ENCODE results near the gene RAD51D. TPM values are rescaled to one million over a fixed set of nuclear protein-coding genes. Genes with fewer than 3 reads are reported as not detected.
A peak's percentile ranks its signal among the peaks of the same experiment; 100 is the strongest.

The RAD51D gene
- total RNA-seq, 1 donor from 2014 or later = 11.1 TPM

GRCh38 chr17:35141681-35142466, 22.2 kb upstream of the RAD51D start, which contains the start of gene NLE1:
Gene NLE1, minus strand, starts transcription at chr17:35142303. Its CDS starts 28 bp downstream, at chr17:35142275.
- H3K27ac Mint-ChIP-seq (ENCODE audit: unreplicated experiment) = no peak within 1 kb of the TSS

GRCh38 chr17:35138218-35138617, 18.6 kb upstream of the RAD51D start:
- DNase-seq (ENCODE audit: low spot score) = no peak
- Mint-ChIP-seq H3K4me1 (ENCODE audit: low read depth) (peaks cover 11% of the 10 kb centered on the region), H3K27me3 (ENCODE audit: low read depth) (no peaks in the 10 kb centered on the region), H3K9me3 (ENCODE audit: low read depth) (no peaks in the 10 kb centered on the region), H3K36me3 (ENCODE audit: low read depth) (peaks cover 27% of the 10 kb centered on the region), H3K4me3 (ENCODE audit: unreplicated experiment) (no peak overlapping the region), H3K27ac (ENCODE audit: unreplicated experiment) (no peak overlapping the region)
- TF ChIP-seq, protein P1, sequence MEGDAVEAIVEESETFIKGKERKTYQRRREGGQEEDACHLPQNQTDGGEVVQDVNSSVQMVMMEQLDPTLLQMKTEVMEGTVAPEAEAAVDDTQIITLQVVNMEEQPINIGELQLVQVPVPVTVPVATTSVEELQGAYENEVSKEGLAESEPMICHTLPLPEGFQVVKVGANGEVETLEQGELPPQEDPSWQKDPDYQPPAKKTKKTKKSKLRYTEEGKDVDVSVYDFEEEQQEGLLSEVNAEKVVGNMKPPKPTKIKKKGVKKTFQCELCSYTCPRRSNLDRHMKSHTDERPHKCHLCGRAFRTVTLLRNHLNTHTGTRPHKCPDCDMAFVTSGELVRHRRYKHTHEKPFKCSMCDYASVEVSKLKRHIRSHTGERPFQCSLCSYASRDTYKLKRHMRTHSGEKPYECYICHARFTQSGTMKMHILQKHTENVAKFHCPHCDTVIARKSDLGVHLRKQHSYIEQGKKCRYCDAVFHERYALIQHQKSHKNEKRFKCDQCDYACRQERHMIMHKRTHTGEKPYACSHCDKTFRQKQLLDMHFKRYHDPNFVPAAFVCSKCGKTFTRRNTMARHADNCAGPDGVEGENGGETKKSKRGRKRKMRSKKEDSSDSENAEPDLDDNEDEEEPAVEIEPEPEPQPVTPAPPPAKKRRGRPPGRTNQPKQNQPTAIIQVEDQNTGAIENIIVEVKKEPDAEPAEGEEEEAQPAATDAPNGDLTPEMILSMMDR (IDR thresholded peaks at IDR 0.05) = no peak

More at GRCh38 chr17:35141681-35142466, 22.2 kb upstream of the RAD51D start, which contains the start of gene NLE1:
- peak within 1 kb of the TSS; percentile 78 for H3K4me3 Mint-ChIP-seq (ENCODE audit: unreplicated experiment)
- H3K9me3 Mint-ChIP-seq (ENCODE audit: low read depth) = no peaks in the 10 kb centered on the region
- peaks cover 11% of the 10 kb centered on the region for H3K4me1 Mint-ChIP-seq (ENCODE audit: low read depth)
- TF ChIP-seq, protein P1 (IDR thresholded peaks at IDR 0.05) = peak; percentile 91
- peaks cover 5% of the 10 kb centered on the region for H3K36me3 Mint-ChIP-seq (ENCODE audit: low read depth)
- DNase-seq (ENCODE audit: low spot score) = no peak
- peaks cover under 1% of the 10 kb centered on the region for H3K27me3 Mint-ChIP-seq (ENCODE audit: low read depth)

DNA sequence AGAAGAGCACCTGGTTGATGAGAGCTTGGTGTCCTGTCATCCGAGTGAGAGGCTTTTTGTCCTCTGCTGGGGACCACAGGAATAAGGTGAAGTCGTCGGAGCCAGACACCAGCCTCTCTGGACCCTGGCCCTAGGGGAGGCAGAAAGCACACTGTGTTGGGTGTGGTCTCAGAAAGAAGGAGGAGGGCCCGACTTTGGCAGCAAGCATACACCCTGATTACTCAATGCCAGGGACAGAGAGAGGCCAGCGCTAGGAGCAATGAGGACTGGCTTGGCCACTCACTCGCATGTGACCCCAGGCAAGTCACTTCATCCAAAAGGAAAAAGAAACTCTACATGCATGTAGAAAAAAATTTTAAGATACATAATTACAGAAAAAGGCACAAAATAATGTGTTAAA, 15.7 kb upstream of the RAD51D start:
- DNase-seq (ENCODE audit: low spot score) = no peak
- Mint-ChIP-seq H3K9me3 (ENCODE audit: low read depth) (no peaks in the 10 kb centered on the region), H3K4me1 (ENCODE audit: low read depth) (no peaks in the 10 kb centered on the region), H3K27ac (ENCODE audit: unreplicated experiment) (no peak overlapping the region), H3K4me3 (ENCODE audit: unreplicated experiment) (no peak overlapping the region), H3K36me3 (ENCODE audit: low read depth) (peaks cover 32% of the 10 kb centered on the region), H3K27me3 (ENCODE audit: low read depth) (no peaks in the 10 kb centered on the region)
- TF ChIP-seq, protein P1 (IDR thresholded peaks at IDR 0.05) = no peak

DNA sequence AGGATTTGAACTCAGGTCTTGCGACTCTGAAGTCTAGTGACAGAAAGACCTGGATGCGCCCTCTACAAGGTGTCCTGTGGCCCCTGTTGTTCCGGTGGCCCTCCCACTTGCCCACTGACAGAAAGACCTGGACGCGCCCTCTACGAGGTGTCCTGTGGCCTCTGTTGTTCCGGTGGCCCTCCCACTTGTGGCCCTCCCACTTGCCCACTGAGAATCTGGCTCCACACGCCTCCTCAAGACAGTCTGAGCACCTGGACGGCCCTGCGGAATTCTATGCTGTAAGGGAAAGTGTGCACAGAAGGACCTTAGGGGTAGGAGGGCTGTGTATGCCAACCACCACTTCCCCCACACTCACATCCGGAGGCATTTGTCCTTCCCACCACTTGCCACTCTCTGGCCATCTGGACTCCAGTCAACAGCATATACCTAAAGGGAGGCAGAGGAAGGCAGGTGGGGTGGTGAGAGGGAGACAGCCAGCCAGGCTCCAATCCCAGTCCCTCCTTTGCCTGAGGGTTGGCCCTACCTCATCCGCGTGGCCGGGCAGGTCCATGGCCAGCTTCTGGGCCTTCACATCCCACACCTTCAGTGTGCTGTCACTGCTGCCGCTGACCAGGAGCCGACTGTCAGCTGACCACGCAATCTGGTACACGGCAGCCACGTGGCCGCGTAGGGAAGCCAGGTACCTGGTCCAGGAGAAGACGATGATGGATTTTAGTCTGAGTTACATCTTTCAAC, 13.3 kb upstream of the RAD51D start:
- Mint-ChIP-seq H3K36me3 (ENCODE audit: low read depth) (peaks cover 29% of the 10 kb centered on the region), H3K27ac (ENCODE audit: unreplicated experiment) (no peak overlapping the region), H3K4me3 (ENCODE audit: unreplicated experiment) (no peak overlapping the region), H3K9me3 (ENCODE audit: low read depth) (no peaks in the 10 kb centered on the region), H3K4me1 (ENCODE audit: low read depth) (peaks cover 5% of the 10 kb centered on the region), H3K27me3 (ENCODE audit: low read depth) (no peaks in the 10 kb centered on the region)
- no peak for DNase-seq (ENCODE audit: low spot score)
- TF ChIP-seq, protein P1 (IDR thresholded peaks at IDR 0.05) = no peak

DNA sequence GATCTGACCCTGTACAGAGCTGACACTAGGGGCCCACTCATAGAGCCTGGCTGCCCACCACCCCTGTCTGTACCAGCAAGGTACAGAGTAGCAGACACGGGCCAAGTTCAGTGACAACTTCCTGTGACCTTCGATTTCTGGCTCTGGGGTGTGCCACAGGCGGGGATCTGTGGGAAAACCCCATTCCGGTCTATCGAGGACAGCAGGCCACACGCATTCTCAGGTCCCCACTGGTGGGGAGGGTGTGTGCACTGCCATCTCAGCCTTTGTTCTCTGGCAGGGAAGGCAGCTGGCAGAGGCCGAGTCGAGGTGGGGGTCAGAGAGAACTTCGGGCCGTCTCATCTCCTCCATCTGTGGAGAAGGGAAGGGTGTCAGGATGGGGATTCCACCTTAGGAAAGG, 12.4 kb upstream of the RAD51D start:
- no peak overlapping the region for H3K27ac Mint-ChIP-seq (ENCODE audit: unreplicated experiment)
- no peak overlapping the region for H3K4me3 Mint-ChIP-seq (ENCODE audit: unreplicated experiment)
- DNase-seq (ENCODE audit: low spot score) = no peak
- no peaks in the 10 kb centered on the region for H3K27me3 Mint-ChIP-seq (ENCODE audit: low read depth)
- peaks cover 28% of the 10 kb centered on the region for H3K36me3 Mint-ChIP-seq (ENCODE audit: low read depth)
- peaks cover 5% of the 10 kb centered on the region for H3K4me1 Mint-ChIP-seq (ENCODE audit: low read depth)
- no peaks in the 10 kb centered on the region for H3K9me3 Mint-ChIP-seq (ENCODE audit: low read depth)
- TF ChIP-seq, protein P1 (IDR thresholded peaks at IDR 0.05) = no peak
